Dedifferentiated amniotic fluid mesenchymal stem cell (primary cell): ENCODE results near the gene C15orf40.
"Not testable (repeated sequence)": the region's sequence is repeated elsewhere in the genome, so short reads cannot be mapped to it uniquely, and the experiment has no call there.

Source experiments
- DNase-seq: peaks from one replicate; pipeline ENCODE4 v3.0.0-alpha.2; 2016; ENCODE audit errors: extremely low spot score

C15orf40 gene

DNA sequence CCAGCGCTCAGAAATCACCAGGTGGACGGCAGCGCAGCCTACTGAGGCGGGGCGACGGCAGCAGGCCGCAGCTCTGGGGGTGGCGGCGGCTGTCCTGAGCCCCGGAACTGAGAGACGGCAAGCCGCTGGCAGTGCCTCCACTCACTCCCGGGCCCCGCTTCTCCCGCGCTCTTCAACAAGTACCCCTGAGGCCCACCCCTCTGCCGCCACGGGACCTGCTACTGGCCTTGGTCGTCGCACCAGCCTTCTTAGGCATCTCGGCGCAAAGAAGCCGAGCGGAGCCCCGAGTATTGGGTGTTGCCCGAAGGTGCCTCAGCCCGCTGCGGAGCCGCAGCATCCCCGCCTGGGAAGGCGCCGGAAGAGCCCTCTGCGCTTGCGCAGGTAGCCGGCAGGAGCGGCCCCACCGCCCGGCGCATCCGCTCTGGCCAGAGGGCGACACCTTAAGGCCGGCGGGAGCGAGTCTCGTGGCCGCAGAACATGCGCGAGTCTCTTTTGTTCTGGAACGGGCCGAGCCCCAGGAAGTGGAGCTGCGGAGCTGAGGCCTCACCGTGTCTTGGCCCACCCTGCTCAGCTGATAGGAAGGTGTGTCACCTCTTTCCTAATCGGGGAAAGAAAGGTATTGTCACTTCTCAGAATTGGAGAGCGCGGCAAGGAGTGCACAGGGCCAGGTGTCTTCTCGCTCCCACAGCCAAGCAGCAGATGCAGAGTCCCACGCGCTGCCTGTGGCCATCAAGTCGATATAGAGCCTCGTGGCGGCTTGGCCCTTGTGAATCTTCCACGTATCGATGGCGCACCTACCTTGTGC, at the start of gene C15orf40:
C15orf40 (minus strand) TSS at position 369 of the 805 bp plus-strand sequence; CDS start at position 337, 32 bp downstream.
- peak; percentile 80 for DNase-seq

DNA sequence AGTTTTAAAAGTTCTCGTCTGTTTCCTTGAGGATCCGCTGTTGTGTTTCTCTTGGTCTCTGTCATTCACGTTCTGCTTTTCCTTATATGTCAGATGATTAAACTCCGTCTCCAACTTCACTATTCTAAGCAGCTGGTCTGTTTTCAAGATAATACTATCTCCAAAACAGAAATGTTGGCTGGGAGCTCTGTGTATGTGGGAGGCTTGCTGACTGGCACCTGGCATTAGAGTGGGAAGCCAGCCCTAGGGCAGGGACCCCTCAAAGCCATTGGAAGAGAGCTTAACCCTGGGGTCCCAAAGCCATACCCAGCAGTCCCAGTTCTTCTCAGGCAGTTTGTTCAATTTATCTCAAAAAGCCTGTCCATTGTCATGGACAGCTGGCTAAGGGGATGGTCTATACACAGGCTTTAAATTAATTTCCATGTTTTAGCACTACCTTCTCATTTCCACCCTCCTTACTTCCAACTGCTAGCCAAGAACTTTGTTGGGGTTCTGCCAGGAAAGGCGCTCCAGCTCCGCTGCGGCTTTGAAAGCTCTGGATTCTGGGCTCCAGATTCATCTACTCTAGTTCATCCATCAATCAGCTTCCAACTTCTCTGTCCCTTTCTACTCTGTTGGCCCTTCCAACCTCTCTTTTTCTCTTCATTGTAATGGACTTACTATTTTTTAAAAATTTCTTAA, 46.4 kb upstream of the C15orf40 start:
- no peak for DNase-seq

DNA sequence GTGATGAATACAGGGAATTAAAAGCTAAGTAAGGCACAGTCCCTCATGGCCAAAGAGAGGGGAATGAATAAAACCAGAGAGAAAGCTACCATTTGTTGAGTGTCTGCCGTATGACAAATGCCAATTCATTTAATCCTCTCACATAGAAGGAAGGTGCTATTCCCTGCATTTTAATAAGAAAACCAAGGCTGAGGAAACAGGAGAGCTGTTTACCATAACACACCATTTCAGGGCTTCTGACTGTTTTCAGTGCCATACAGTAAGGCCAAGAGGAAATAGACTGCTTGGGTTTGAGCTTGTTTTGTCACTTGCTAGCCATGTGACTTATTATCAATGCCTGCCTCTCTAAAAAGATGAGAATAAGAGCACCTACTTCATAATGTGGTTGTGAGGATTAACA, 45.6 kb upstream of the C15orf40 start:
- DNase-seq: no peak

DNA sequence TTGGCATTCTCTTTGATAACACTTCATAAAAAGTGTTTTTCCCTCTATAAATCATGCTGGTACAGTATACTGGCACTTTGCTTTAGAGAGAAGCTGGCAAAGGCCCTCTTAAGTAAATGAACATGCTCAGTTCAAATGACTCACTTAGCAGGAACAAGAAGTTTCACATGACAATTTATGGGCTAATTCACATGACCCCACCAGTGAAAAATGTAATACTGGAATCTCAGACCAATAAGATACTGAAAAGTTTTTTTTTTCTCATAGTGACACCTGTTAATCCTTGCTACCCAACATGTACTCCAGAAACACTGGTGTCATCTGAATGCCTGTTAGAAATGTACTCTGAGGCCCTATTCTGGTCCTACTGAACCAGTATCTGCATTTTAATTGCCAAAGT, 41.7 kb upstream of the C15orf40 start:
- DNase-seq: no peak

DNA sequence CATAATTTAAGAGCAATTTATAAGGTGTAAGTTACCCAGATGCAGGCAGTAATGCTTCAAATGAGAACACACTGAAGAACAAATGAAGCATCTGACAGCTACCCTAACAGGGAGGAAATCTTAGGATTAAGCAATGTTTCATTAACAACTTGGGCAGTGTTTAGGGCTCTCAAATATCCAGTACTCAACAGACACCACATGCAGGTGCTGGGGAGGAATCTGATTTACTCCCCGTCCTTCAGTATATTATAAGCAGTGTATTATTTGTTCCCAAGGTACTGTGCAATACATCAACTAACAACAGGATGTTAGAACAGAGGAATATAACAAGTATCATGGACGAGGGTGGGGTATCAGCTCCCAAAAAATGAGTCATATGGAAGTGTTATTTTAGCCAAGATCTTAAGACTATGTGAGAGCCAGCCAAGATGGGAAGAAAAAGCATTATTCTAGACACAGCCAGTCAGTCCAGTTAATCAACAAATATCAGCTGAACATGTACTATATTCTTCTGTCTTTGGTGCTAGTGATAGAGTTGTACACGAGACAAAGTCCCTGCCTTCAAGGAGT, 35.2 kb upstream of the C15orf40 start:
- peak; percentile 22 for DNase-seq

DNA sequence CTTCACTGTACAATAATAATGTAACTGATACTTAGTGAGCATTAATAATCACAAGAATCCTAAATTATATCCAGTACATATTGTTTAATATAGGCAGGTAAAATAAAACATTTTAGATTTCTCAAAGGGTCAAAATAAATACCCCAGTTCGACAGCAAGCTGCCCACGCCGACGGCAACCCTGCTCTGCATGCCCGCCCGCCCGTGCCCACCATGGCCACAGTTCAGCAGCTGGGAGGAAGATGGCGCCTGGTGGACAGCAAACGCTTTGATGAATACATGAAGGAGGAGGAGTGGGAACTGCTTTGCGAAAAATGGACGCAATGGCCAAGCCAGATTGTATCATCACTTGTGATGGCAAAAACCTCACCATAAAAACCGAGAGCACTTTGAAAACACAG, 32.7 kb upstream of the C15orf40 start:
- DNase-seq: no peak

DNA sequence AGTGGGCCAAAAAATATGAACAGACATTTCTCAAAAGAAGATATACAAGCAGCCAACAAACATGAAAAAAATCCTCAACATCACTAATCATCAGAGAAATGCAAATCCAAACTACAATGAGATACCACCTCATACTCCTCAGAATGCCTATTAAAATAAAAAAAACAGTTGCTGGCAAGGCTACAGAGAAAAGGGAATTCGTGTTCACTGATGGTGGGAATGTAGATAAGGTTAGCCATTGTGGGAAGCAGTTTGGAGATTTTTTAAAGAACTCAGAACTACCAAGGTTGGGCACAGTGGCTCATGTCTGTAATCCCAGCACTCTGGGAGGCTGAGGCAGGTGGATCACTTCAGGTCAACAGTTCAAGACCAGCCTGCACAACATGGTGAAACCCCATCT, 27.8 kb upstream of the C15orf40 start:
- DNase-seq: no peak

DNA sequence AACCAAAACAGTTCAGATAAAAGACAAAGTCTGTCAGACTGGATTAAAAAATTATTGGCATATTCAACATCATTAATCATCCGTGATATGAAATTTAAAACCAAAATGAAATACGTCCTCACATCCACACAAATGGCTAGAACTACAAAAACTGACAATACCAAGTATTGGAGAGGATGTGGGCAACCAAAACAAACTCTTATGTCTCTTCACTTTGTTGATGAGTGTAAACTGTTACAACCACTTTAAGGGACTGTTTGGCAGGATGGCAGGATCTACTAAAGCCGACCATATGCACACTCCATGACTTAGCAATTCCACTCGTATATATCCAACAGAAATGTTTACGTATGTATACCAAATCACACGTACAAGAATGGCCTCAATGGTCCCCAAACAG, 24.8 kb upstream of the C15orf40 start:
- DNase-seq: no peak

DNA sequence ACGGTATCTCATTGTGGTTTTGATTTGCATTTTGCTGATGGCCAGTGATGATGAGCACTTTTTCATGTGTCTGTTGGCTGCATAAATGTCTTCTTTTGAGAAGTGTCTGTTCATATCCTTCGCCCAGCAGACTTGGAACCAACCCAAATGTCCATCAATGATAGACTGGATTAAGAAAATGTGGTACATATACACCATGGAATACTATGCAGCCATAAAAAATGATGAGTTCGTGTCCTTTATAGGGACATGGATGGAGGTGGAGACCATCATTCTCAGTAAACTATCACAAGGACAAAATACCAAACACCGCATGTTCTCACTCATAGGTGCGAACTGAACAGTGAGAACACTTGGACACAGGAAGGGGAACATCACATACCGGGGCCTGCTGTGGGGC, 19.8 kb upstream of the C15orf40 start:
- not testable (repeated sequence) for DNase-seq

DNA sequence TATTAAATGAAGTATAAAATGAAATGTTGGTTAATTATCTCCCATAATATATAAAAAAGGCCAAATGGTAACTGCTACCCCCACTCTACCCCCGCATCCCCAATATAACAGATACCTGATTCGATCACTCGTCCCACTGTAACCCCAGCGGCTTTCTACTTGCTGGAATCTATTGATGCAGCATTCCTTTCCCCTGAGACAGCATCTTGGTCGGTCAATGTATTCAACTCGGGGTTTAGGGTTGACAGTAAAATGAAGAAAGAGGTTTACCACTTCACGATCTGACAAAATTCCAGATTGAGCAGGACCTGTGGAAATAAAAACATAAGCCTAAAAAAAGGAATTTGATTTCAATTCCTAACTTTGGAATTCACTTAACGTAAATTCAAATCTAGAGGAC, 18.6 kb upstream of the C15orf40 start:
- DNase-seq: no peak

DNA sequence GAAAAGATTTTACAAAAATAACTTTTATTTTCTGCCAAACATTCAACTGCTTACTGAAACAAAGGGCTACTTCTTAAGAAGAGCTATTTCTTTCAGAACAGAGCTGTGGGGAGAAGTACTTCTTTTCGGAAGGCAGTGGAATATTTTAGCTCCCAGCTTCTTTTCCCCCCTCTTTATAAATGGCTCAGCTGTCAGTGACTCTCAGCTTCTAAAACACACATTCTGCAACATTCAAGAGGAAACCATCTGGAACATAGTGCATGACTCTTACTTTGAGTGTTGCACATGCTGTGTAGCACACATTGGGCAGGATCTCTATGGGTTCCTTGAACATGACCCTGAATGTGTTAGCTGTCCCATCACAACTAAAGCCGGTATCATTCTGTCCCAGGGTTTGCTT, 7.0 kb upstream of the C15orf40 start:
- no peak for DNase-seq

DNA sequence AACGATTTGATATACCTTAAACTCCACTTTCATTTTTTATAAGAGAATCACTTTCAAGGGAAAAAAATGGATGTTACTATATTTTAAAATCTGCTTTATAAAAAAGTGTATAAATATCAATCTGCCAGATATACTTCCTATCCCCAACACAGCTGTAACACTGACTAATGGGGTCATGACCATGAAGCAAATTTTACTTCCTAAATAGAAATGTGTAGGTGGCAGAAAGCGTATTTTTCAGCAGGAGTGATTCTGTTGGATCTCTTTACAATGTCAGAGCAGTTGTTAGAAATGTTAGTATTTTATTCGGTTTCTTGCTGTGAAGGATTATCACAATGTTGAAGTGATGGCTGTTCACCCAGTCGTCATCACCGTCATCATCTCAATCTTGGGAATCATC, 5.5 kb upstream of the C15orf40 start:
- no peak for DNase-seq

DNA sequence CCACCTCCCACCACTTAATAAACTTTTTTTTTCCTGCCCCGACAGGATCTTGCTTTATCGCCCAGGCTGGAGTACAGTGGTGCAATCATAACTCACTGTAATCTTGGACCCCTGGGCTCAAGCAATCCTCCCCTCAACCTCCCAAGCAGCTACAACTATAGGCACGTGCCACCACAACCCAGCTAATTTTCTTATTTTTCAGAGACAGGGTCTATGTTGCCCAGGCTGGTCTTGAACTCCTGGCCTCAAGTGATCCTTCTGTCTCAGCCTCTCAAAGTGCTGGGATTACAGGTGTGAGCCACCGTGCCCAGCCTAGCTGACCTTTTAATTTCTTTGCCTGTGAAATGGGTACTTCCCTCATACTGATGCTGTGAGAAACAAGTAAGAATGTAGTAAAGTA, 3.9 kb upstream of the C15orf40 start:
- no peak for DNase-seq

DNA sequence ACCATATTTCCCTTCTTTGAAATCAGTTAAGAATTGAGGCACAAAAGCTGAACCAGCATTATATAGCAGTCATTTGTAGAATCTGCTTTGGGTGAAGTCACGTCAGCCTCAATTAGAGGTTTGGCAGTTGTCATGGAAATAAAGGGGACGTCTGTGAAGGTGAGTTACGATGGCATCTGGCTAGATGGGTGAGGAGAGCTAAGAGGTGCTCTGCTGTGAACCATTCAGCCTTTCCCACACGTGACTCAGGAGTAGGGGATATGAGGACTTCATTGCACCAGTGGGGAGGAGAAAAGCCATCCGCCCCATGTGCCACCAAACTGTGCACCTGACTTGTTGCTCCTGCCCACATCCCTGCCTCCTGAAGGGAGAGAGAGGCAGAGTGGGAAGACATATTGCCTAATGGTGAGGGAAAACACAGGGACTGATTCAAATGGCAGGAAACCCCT, 2.8 kb upstream of the C15orf40 start:
- no peak for DNase-seq

DNA sequence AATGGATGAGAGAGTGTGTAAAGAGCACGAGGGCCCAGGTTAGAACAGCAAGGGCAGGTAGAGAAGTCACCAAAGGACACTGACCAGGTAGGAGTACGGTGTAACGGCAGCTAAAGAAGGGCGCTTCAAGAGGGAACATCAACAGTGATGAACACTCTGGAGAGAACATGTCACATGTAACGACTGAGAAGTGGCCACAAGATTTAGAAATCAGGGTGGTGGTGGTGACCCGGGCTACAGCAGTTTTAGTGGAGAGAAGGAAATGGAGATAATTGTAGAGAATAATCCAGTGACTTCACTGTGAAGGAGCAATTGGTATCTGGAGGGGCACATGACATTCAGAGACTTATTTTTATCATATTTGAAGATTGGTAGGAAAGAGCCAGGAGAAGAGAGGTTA, 1.2 kb upstream of the C15orf40 start:
- DNase-seq: no peak

DNA sequence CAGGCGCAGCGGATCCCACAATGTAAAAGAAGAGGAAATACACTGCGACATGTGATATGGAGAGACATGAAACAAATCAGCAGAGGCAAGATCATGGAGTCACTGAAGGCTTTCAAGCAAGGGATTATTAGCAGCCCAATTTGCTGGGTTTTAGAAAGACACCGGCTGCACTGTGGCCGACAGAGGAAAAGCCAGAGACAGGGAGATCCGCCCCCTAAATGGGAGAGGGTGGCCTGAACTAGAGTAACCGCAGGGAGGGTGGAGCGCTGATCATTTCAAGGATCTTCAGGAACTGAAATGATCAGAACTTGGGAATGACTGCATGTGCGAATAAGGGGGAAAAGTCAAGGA, 612 bp upstream of the C15orf40 start:
- DNase-seq: no peak

DNA sequence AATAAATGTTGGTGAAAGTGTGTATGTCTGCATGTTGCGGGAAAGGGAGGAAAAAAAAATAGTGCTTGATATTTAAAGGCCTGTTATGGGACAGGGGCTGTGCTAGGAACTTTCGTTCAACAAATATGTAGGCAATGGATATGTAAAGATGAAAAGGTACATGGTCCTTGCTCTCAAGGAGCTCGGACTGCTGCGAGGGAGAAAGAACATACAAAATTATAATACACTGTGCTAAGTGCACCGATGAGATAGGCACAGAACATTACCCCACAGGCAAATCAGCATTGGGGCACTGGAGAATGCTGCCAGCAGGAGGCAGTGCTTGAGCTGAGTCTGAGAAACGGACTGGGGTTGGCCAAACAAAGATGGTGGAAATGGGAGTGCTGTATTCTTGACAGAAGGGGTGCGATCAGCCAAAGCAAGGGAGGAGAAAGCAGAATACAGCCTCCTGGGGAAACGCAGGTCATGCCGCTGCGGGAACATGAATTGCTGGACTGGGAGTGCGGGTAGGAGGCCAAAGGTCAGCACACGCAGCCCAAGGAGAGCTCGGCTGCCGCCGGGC, 649 bp downstream of the C15orf40 start:
- DNase-seq: peak; percentile 76

DNA sequence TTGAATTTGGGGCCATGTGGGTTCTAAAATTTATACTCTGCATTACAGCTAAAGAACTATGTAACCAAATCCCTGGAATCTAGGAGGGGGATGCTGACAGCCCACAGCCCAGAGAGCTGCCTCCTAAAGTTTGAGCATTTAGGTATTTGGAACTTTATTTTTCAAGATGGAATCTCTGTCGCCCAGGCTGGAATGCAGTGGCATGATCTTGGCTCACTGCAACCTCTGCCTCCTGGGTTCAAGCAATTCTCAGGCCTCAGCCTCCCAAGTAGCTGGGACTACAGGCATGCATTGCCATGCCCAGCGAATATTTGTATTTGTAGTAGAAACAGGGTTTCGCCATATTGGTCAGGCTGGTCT, 10.8 kb downstream of the C15orf40 start:
- not testable (repeated sequence) for DNase-seq

DNA sequence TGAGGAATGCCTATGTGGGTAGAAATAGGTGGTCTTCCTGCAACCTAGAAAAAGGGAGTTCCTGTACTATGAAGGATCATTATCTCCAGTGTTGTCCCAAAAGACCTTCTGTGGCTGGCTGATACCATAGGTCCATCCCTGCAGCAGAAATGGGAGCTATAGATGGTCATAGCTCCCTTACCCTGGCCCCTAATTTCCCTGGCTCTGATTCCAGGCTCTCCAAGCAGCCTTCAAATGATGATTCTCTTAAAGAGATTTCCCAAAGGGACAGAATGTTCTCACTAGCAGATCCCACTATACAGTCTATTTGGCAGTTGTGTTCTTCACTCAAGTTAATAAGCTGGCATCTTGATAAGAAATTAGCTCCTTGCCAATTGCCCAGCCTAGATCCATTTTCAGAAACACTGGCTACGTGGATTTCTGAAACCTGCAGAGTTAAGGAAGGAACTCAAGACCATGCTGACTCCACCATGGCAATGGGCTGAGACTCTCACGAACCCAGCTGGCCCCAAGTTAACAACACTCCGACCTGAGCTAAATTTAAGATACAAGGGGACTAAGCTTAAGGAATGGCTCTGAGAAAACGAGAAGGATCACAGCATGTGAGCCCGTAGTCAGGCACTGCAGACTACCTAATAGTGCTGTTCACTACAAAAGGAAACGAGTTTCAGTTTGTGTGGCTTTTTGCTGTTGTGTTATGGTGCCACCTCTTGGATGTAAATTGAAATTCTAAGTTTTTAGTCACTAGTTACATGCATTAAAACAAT, 11.4 kb downstream of the C15orf40 start:
- DNase-seq: peak; percentile 48

DNA sequence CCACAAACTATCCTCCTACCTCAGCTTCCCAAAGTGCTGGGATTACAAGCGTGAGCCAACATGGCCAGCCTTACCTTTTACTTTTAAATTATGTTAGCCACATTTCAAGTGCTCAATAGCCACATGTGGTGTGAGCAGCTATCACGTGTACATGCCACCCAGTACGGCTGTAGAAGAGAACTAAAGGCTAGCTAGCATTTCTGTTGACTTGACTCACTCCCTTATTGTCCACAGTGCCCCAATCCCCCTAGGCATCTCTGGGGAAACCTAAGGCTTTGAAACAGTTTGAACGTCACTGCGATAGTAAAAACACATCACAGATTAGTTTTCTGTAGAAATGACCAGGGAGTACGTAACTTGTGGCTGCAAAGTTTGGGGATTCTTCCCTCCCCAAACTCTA, 12.0 kb downstream of the C15orf40 start:
- DNase-seq: no peak

DNA sequence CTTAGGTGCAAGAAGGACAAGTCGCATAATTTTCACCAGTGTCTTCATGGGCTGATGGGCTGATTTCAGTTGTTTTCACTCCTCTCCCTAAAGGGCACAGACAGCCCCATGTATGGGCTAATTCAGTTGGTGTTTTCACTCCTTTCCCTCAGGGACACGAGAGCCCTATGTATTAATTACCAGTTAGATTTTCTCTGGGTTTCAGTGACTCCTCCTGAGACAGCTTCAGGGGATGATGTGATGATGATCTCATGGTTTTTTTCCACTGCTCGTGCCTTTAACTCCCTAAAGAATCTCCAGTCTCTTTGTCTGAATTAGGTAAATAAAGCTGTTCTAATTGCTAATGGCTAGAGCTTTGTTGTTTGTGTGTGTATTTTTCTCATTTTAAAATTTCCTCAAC, 15.5 kb downstream of the C15orf40 start:
- DNase-seq: no peak

DNA sequence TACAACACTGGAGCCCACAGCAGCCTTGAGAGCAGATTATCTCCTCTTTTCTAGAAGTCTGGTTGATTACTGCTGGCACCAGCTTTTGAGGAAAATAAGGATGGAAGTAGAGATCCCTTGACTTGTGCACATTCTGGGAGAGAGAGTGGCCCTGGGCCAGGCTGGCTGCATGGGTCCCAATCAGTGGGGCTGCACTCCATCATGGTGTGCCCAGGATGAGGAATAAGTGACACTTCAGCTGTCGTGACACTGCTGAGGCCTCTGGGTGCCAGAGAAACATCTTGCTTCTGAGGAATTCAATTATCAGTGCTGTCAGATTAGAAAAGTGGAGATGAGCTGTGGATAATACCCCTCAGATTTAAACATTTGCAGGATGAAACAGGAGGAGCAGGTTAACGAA, 16.4 kb downstream of the C15orf40 start:
- no peak for DNase-seq
